DND-41 (cell line): Measurements from ENCODE around the gene RBBP6.

Source experiments
- EZH2 ChIP-seq: IDR thresholded peaks from 3 replicates; pipeline ENCODE4 v1.6.1; 2012; ENCODE audit warnings: borderline replicate concordance, low read depth, mild to moderate bottlenecking, moderate library complexity, low read length, inconsistent platforms; ENCODE audit not compliant: severe bottlenecking
- TF ChIP-seq, protein P1 (sequence below): IDR thresholded peaks from 2 replicates; pipeline ENCODE4 v1.5.1; 2012; ENCODE audit warnings: borderline replicate concordance, low read length, moderate library complexity, mild to moderate bottlenecking; ENCODE audit not compliant: poor library complexity, severe bottlenecking; ENCODE audit errors: extremely low read depth

DNA sequence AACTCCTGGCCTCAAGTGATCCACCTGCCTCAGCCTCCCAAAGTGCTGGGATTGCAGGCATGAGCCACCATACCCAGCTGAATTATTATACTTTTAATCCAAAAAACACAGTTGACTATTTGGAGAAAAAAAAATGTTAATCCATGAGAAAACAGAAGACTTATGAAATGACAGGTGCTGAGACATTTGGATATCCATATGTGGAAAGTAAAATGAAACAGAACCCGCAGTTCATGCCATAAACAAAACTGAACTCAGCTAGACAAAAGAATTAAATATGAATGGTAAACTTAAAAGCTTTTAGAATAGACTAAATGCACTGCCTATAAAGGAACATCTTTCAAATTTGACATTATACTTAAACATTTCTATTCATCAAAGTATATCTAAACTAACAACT is 8.2 kb upstream of the RBBP6 start:
- TF ChIP-seq, protein P1, sequence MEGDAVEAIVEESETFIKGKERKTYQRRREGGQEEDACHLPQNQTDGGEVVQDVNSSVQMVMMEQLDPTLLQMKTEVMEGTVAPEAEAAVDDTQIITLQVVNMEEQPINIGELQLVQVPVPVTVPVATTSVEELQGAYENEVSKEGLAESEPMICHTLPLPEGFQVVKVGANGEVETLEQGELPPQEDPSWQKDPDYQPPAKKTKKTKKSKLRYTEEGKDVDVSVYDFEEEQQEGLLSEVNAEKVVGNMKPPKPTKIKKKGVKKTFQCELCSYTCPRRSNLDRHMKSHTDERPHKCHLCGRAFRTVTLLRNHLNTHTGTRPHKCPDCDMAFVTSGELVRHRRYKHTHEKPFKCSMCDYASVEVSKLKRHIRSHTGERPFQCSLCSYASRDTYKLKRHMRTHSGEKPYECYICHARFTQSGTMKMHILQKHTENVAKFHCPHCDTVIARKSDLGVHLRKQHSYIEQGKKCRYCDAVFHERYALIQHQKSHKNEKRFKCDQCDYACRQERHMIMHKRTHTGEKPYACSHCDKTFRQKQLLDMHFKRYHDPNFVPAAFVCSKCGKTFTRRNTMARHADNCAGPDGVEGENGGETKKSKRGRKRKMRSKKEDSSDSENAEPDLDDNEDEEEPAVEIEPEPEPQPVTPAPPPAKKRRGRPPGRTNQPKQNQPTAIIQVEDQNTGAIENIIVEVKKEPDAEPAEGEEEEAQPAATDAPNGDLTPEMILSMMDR, result no peak
- TF ChIP-seq EZH2, result no peak
